ENCODE results near the gene ZNRF1.
A peak's percentile ranks its signal among the peaks of the same experiment; 100 is the strongest.

Gene ZNRF1

GRCh38 chr16:75063549-75064088, 64.8 kb downstream of the ZNRF1 start:
- DNase-seq = no peak

- DNase-seq = no peak
Measured at GRCh38 chr16:75064403-75065148, 65.8 kb downstream of the ZNRF1 start.

DNA sequence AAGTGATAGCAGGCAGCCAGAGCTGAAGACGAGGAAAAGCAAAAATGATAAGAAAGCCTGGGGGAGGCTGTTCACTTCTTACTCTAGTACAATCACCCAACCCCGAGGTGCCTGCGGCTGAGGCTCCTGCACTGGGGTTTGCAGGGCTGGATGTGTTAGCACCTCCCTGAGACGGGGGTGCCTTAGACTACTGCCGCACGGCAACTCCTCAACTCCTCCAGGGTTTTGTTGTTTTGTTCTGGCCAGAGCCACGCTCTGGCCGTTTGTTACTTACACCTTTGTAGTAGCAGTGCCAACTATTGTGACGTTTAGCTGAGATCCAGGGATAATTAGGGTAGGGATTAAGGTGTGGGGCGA, 66.3 kb downstream of the ZNRF1 start:
- peak; percentile 9 for DNase-seq

DNA sequence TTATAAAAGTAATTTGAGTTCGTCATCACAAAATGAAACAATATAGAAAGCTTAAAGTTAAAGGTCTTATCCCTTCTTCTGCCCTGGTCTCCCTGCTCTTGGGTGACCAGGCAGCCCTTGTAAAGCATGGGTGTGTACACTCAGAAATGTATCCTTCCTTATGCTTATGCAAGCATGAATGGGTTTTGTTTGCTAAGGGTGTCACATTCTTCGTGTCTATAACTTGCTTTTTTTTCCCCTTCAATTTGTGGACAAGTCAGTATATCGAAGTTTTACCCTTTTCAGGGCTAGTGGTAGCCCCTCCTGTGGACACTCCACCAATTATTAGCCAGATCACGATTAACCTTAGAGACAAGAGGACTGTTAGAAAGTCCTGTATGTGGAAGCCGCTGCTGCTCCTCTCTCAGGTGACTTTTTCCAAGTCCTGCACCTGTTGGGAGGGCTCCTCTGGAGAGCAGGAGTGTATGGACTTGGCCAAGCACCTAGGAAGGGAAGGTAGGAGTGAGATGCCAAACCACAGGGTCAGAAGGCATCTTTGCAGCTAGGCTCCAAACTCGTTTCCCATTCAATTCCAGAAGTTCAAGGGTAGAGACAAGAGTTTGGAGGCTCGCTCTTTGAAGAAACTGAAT, 66.8 kb downstream of the ZNRF1 start:
- DNase-seq = no peak

DNA sequence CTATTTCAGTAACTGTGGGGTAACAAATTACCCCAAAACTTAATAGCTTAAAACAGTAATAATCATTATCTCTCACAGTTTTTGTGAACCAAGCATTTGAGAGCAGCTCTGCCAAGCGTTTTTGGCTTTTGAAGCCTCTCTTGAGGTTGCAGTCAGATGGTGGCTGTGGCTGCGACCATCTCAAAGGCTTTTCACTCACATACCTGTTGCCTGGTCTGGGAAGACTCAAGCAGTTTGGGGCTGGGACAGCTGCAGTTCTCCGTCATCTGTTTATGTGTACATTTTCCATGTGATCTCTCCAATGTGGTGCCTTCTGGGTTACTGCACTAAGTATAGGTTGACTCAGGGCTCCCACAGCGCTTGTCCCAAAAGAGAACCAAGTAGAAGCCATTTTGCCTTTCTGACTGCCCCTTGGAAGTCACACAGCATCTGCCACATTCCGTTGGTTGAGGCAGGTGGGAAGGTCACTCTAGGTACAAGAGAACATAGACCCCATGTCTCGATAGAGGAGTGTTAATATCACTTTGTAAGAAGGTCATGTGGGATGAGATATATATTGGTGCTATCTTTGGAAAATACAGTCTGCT, 68.1 kb downstream of the ZNRF1 start:
- no peak for DNase-seq

- DNase-seq = no peak
Measured at GRCh38 chr16:75068085-75069031, 69.5 kb downstream of the ZNRF1 start.

GRCh38 chr16:75070012-75070841, 71.4 kb downstream of the ZNRF1 start:
- no peak for DNase-seq

DNA sequence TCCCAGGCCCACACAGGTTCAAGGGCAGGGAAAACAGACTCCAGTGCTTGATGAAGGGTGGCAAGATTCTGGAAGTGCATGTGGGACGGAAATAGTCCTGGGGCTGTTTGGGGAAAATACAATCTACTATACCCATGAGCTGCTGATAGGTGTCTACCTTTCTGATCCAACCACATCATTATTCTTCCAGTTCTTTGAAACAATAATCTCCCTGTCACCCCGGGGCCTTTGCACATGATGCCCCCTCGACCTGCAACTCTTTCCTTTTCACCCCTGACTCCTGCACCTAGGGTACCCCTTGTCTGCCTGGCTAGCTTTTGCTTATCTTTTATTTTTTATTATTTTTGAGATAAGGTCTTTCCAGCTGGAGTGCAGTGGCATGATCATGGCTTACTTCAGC, 72.8 kb downstream of the ZNRF1 start:
- no peak for DNase-seq

GRCh38 chr16:75072239-75072947, 73.6 kb downstream of the ZNRF1 start:
- no peak for DNase-seq

GRCh38 chr16:75073545-75074303, 74.9 kb downstream of the ZNRF1 start:
- DNase-seq = no peak

DNA sequence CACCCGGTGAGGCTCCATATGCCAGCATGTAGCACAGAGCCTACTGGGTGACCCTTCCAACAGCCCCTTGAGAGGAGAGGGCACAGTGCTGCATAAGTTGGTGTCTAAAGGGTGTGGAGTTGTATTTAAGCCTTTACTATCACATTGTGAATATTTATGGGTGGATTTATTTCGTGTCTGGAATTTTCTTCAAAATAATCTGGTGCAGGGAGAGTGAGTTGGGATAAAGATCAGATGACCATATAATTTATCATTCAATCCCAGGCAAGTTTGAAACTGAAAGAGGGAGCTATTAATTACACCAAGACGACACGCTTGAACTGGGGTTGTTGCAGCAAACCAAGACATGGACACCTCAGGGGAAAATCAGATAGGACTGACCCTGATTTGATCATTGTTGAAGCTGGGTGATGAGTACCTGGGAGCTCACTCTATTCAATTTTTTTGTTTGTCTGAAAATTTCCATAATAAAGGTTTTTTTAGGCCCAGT, 75.5 kb downstream of the ZNRF1 start:
- no peak for DNase-seq

DNA sequence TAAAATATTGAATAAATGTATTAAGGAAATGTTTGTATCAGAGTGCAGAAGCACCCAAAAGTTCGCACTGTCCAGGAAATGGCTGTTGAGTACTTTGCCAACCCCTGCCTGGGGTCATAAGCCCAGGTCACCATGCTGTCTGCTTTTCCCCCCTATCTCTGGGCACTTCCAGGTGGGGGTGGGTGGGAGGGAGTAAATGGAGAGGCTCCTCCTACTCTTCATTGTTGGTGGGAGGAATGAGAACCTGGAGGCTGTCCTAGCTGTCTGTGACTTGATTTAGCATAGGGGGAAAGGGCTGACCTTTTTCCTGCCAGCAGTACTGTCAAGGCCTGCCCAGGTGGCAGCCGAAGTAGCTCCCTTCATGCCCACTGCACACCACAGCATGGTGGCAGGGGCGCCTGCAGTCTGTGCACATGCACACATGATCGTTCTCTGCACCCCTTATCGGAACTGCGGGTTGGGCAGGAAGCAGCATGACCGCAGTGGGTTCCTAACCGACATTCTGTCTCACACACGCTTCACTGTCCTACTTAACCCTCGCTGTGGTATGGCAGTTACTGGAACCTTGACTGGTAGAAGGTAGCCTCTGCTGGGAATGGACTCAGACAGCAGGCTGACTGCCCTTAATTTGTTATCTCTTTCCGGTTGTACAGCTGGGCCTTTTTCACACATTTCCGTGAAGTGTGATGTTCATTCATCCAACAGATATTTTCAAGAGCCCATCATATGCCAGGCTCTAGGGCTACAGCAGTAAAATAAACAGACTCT, 76.3 kb downstream of the ZNRF1 start:
- DNase-seq = peak; percentile 73

DNA sequence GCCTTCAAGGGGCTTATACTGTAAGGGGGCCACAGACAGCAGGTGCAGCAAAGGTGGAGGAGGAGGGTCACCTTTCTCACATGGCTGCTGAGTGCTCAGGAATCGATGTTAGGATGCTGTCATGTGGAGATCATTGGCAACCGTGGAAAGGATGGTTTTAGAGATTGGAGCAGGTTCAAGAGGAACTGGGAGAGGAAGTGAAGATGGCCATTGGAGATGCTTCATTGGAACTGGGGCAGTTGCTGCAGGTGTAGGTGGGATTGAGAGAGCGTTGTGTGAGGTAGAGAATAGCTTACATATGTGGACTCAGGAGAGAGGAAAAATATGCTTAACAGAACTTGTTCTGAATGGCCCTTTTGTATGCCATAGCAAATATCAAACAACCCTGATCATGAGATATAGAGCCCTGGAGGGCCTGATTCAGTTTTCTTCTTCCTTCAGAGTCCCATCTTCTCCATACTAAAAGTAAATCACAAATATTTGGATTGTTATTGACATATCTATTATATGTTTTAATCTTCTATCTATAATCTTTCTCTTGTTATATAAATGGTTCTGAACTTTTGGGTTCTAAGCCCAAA, 77.0 kb downstream of the ZNRF1 start:
- DNase-seq = no peak

- no peak for DNase-seq
Measured at GRCh38 chr16:75078886-75079285, 80.1 kb downstream of the ZNRF1 start.

- no peak for DNase-seq
Measured at GRCh38 chr16:75079346-75079926, 80.6 kb downstream of the ZNRF1 start.

GRCh38 chr16:75080205-75081029, 81.6 kb downstream of the ZNRF1 start:
- no peak for DNase-seq

- no peak for DNase-seq
Measured at GRCh38 chr16:75081179-75081859, 82.5 kb downstream of the ZNRF1 start.

All from stimulated activated naive CD4-positive, alpha-beta T cell treated with Interleukin-2 at 50 U/mL for 16 hours (primary cell).